OCI-LY1 (cell line): ENCODE data around the gene ABTB2.

Experiments
- H2AFZ ChIP-seq: fragments of 200-600 bp; sonication (generic), shearing (Covaris generic); 2 replicates; pipeline ENCODE4 v1.6.0; 2014; ENCODE audit warnings: antibody characterized with exemption, mild to moderate bottlenecking, low read length
- H3F3A ChIP-seq: fragments of 200-600 bp; sonication (generic), shearing (Covaris generic); 2 replicates; pipeline ENCODE4 v1.6.0; 2014; ENCODE audit warnings: mild to moderate bottlenecking, antibody characterized with exemption, low read length, moderate library complexity; ENCODE audit not compliant: insufficient read depth
- H3K27ac ChIP-seq: fragments of 200-600 bp; sonication (generic); 2 replicates; pipeline ENCODE4 v1.5.1; 2014; ENCODE audit warnings: low read length, mixed run types, mild to moderate bottlenecking, low read depth; ENCODE audit not compliant: poor library complexity, severe bottlenecking
- H3K27me3 ChIP-seq: fragments of 200-600 bp; sonication (generic); 2 replicates; pipeline ENCODE4 v1.6.0; 2014; ENCODE audit warnings: antibody characterized with exemption, mild to moderate bottlenecking, low read length, moderate library complexity; ENCODE audit not compliant: insufficient read depth
- H3K36me3 ChIP-seq: fragments of 200-600 bp; sonication (generic); 2 replicates; pipeline ENCODE4 v1.6.1; 2014; ENCODE audit warnings: mild to moderate bottlenecking, antibody characterized with exemption, low read length, moderate library complexity, mixed read lengths; ENCODE audit not compliant: insufficient read depth
- H3K4me1 ChIP-seq: fragments of 200-600 bp; sonication (generic); 2 replicates; pipeline ENCODE4 v1.5.1; 2014; ENCODE audit warnings: mild to moderate bottlenecking, low read length, moderate library complexity; ENCODE audit not compliant: insufficient read depth, severe bottlenecking
- H3K4me2 ChIP-seq: fragments of 200-600 bp; sonication (generic), shearing (Covaris generic); 2 replicates; pipeline ENCODE4 v1.6.1; 2014; ENCODE audit warnings: low read length
- H3K4me3 ChIP-seq: fragments of 200-600 bp; sonication (generic); 2 replicates; pipeline ENCODE4 v1.5.1; 2014; ENCODE audit warnings: low read length, low read depth, mild to moderate bottlenecking, mixed read lengths; ENCODE audit not compliant: poor library complexity, severe bottlenecking
- H3K79me2 ChIP-seq: fragments of 200-600 bp; shearing (Covaris generic); 2 replicates; pipeline ENCODE4 v1.6.1; 2016; ENCODE audit warnings: mixed run types, low read length, mixed read lengths; ENCODE audit not compliant: insufficient read depth
- H3K9ac ChIP-seq: fragments of 200-600 bp; sonication (generic), shearing (Covaris generic); 2 replicates; pipeline ENCODE4 v1.6.1; 2014; ENCODE audit warnings: mild to moderate bottlenecking, low read length, mixed read lengths
- H3K9me2 ChIP-seq: fragments of 200-600 bp; sonication (generic), shearing (Covaris generic); 2 replicates; pipeline ENCODE4 v1.6.1; 2014; ENCODE audit warnings: low read depth, mild to moderate bottlenecking, low read length, mixed read lengths
- H3K9me3 ChIP-seq: fragments of 200-600 bp; shearing (Covaris generic); 2 replicates; pipeline ENCODE4 v1.6.1; 2014; ENCODE audit warnings: low read length, mixed read lengths
- H4K20me1 ChIP-seq: fragments of 200-600 bp; sonication (generic), shearing (Covaris generic); 2 replicates; pipeline ENCODE4 v1.6.0; 2016; ENCODE audit warnings: mild to moderate bottlenecking, low read length; ENCODE audit not compliant: insufficient read depth
- EZH2 ChIP-seq: fragments of 200-600 bp; sonication (generic), shearing (Covaris generic); IDR thresholded peaks from 2 replicates; pipeline ENCODE4 v1.8.0; 2017; ENCODE audit warnings: borderline replicate concordance, mixed run types, mild to moderate bottlenecking, antibody characterized with exemption, low read length, moderate library complexity, mixed read lengths
- TF ChIP-seq, protein P1 (sequence below): fragments of 200-600 bp; sonication (generic), shearing (Covaris generic); IDR thresholded peaks from 2 replicates; pipeline ENCODE4 v1.5.1; 2017; ENCODE audit warnings: mild to moderate bottlenecking, antibody characterized with exemption, low read length, moderate library complexity, mixed read lengths

Gene ABTB2

DNA sequence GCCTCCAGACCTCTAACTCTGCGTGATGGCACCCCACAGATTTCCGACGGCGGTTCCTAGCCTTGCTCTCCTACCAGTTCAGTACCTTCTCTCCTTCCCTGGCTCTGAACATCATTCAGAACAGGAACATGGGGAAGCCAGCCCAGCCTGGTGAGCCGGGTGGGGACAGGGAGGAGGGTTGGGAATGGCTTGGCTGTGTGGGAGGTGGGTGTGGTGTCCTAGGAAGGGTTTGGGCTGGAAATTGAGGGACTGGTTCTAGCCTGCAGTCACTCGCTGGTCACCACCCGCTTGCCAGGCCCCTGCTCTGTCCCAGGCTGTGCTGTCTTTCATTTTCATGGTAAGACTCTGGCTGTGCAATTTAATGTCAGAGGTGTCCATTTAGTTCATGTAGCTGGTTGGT, 218.5 kb downstream of the ABTB2 start:
- no peak overlapping the region for H3K27ac ChIP-seq
- H3K9me3 ChIP-seq = no peaks in the 10 kb centered on the region
- H3K27me3 ChIP-seq = no peaks in the 10 kb centered on the region
- no peaks in the 10 kb centered on the region for H3K9me2 ChIP-seq
- no peaks in the 10 kb centered on the region for H3K4me1 ChIP-seq
- H4K20me1 ChIP-seq = no peaks in the 10 kb centered on the region
- H3K4me2 ChIP-seq = no peak overlapping the region
- TF ChIP-seq EZH2 = no peak
- TF ChIP-seq, protein P1, sequence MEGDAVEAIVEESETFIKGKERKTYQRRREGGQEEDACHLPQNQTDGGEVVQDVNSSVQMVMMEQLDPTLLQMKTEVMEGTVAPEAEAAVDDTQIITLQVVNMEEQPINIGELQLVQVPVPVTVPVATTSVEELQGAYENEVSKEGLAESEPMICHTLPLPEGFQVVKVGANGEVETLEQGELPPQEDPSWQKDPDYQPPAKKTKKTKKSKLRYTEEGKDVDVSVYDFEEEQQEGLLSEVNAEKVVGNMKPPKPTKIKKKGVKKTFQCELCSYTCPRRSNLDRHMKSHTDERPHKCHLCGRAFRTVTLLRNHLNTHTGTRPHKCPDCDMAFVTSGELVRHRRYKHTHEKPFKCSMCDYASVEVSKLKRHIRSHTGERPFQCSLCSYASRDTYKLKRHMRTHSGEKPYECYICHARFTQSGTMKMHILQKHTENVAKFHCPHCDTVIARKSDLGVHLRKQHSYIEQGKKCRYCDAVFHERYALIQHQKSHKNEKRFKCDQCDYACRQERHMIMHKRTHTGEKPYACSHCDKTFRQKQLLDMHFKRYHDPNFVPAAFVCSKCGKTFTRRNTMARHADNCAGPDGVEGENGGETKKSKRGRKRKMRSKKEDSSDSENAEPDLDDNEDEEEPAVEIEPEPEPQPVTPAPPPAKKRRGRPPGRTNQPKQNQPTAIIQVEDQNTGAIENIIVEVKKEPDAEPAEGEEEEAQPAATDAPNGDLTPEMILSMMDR = no peak
- no peaks in the 10 kb centered on the region for H3F3A ChIP-seq
- no peaks in the 10 kb centered on the region for H3K79me2 ChIP-seq
- H2AFZ ChIP-seq = no peak overlapping the region
- no peak overlapping the region for H3K9ac ChIP-seq
- H3K36me3 ChIP-seq = peaks cover 96% of the 10 kb centered on the region
- no peak overlapping the region for H3K4me3 ChIP-seq

DNA sequence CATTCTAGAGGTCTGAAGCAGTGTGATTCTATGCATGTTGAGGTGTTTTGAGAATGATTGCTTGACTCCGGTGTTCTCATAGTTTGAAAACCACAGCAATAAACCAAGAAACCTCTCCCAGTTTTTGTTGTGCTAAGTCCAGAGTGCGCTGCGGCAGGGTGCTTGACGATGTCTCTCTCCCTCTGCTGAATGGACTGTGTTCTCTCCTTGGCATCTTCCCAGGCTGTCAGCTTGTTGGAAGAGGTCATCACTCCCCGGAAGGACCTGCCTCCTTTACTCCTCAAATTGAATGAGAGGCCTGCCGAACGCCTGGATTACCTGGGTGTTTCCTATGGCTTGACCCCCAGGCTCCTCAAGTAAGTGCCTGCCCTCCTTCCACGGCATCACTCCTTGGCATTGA, 221.4 kb downstream of the ABTB2 start:
- H3K27ac ChIP-seq = no peak overlapping the region
- H4K20me1 ChIP-seq = no peaks in the 10 kb centered on the region
- no peaks in the 10 kb centered on the region for H3F3A ChIP-seq
- no peaks in the 10 kb centered on the region for H3K79me2 ChIP-seq
- no peaks in the 10 kb centered on the region for H3K9me2 ChIP-seq
- no peak overlapping the region for H3K4me3 ChIP-seq
- TF ChIP-seq, protein P1 = no peak
- no peak for TF ChIP-seq EZH2
- no peak overlapping the region for H2AFZ ChIP-seq
- no peaks in the 10 kb centered on the region for H3K27me3 ChIP-seq
- H3K9me3 ChIP-seq = no peaks in the 10 kb centered on the region
- no peaks in the 10 kb centered on the region for H3K4me1 ChIP-seq
- H3K9ac ChIP-seq = no peak overlapping the region
- H3K36me3 ChIP-seq = peaks cover 93% of the 10 kb centered on the region
- H3K4me2 ChIP-seq = no peak overlapping the region

DNA sequence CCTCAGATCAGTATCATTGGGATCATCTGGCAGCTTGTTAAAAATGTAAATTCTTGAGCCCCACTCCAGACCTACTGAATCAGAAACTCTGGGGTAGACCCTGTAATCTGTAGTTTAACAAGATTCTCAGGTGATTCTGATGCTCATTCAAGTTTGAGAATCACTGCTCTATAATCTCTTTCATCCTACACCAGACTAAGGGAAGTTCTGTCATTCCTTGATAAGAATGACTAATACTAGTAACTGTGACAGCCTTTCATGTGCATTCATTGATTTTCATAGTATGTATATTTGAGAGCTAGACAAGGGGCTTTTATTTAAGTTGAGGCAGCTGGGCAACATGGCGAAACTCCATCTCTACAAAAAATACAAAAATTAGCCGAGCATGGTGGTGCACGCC, 222.4 kb downstream of the ABTB2 start:
- Histone ChIP-seq H3F3A (no peaks in the 10 kb centered on the region), H3K4me1 (no peaks in the 10 kb centered on the region), H3K4me3 (no peak overlapping the region), H3K27me3 (no peaks in the 10 kb centered on the region), H2AFZ (no peak overlapping the region), H3K27ac (no peak overlapping the region), H3K9me2 (no peaks in the 10 kb centered on the region), H3K79me2 (no peaks in the 10 kb centered on the region), H3K9ac (no peak overlapping the region), H3K9me3 (no peaks in the 10 kb centered on the region), H3K4me2 (no peak overlapping the region), H3K36me3 (peaks cover 93% of the 10 kb centered on the region), H4K20me1 (no peaks in the 10 kb centered on the region)
- no peak for TF ChIP-seq EZH2
- TF ChIP-seq, protein P1 = no peak
